Midbrain (tissue), 1 donor: ENCODE data around the gene PGA5.
"Not testable (repeated sequence)": the region's sequence is repeated elsewhere in the genome, so short reads cannot be mapped to it uniquely, and the experiment has no call there.

Source experiments
- DNase-seq: peaks from one replicate; lab custom pipeline; 2025; lab: John Stamatoyannopoulos, UW

The PGA5 gene

DNA sequence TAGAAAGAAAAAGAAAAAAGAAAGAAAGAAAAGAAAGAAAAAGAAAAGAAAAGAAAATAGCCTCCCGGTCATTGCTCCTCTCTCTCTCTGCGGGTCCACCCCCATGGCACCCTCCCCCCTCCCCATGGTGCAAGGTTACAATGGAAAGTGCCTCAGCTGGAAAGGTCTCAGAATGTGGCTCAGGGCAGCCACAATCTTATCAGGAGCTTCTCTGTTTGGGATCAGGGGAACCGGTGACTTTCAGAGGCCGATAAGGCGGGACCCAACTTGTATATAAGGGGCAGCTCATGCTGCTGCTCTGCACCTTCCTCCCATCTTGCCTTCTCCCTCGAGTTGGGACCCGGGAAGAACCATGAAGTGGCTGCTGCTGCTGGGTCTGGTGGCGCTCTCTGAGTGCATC is at the start of gene PGA5:
Gene PGA5, plus strand, starts transcription at position 301 of the 400 bp plus-strand sequence. Its CDS starts 52 bp downstream, at position 353.
- not testable (repeated sequence) for DNase-seq

GRCh38 chr11:61193596-61193995 is 47.4 kb upstream of the PGA5 start:
- no peak for DNase-seq

DNA sequence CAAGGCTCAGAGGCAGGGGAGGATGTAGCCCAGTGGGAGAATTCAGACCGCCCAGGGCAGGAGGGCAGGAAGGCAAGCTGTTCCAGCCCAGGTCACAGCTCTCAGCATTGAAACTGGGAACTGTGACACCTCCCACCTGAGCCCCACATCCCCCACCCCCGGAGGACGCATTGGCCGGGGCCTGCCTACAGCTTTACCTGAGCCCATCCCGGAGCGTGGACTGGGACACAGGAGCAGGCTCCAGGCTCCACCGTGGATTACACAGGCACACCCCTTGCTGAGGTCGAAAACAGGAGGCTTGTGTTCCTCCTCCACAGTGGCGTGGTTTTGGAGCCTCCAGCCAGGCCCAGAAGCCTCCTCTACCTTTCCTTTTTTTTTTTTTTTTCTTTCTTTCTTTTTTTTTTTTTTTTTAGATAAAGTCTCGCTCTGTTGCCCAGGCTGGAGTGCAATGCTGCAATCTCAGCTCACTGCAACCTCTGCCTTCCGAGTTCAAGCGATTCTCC is 46.8 kb upstream of the PGA5 start:
- DNase-seq = no peak

DNA sequence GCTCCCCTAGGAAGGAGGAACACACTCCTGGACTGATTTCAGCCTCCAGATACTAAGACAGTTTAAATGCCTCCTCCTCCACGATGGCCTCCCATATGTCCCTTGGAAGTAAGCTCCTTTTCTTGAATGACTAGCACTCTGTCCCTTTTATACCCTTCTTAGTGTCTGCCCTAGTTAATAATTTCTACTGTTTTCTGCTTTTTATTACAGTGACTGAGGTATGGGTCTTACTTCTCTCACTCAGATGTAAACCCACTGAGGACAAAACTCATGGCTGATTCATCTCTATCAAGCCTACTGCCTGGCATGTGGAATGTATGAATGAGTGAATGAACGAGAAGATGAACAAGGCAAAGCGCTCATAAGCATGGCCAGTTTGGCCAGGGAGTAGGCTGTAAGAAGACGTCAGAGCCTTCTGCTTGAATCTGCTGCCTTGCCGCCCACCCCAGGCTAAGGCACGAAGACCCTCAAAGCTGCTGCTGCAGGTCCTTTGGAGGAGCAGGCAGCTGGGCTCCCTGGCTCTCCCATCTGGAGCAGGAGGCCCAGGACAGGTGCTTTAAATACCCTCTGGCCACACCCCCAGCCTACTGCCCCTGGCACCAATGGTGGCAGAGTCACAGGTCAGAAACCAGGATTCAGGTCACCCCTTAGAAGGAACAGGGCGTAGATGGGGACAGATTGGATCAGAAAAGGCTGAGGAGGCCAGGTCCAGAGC is 45.8 kb upstream of the PGA5 start:
- no peak for DNase-seq

- no peak for DNase-seq
Measured at GRCh38 chr11:61195719-61196118, 45.3 kb upstream of the PGA5 start.

- no peak for DNase-seq
Measured at GRCh38 chr11:61198361-61198760, 42.6 kb upstream of the PGA5 start.

GRCh38 chr11:61198948-61199523 is 41.9 kb upstream of the PGA5 start:
- DNase-seq = no peak

DNA sequence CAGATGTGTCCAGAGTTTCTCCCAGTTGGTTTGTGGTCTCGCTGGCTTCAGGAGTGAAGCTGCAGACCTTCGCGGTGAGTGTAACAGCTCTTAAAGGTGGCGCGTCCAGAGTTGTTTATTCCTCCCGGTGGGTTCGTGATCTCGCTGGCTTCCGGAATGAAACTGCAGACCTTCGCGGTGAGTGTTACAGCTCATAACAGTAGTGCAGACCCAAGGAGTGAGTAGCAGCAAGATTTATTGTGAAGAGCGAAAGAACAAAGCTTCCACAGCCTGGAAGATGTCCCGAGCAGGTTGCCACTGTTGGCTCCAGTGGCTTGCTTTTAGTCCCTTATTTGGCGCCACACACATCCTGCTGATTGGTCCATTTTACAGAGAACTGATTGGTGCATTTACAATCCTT is 39.5 kb upstream of the PGA5 start:
- DNase-seq = no peak

DNA sequence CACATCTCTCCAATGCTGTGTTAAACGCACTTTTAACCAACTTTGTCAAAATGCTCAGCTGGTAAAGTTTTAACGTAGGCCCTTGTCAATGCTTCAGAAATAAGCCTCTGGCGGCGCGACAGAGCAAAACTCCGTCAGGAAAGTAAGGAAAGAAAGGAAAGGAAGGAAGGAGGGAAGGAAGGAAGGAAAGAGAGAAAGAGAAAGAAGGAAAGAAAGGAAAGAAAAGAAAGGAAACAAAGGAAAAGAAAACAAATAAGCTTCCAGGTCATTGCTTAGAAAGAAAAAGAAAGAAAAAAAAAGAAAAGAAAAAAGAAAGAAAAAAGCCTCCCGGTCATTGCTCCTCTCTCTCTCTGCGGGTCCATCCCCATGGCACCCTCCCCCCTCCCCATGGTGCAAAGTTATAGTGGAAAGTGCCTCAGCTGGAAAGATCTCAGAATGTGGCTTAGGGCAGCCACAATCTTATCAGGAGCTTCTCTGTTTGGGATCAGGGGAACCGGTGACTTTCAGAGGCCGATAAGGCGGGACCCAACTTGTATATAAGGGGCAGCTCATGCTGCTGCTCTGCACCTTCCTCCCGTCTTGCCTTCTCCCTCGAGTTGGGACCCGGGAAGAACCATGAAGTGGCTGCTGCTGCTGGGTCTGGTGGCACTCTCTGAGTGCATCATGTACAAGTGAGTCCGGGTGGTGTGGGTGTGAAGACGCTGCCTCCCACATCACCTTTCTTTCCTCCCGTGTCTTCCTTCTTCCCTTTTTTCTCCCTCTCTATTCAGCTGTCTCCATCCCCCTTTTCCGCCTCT is 37.8 kb upstream of the PGA5 start, which contains the start of gene PGA3:
Gene PGA3, plus strand, starts transcription at position 566 of the 797 bp plus-strand sequence. Its CDS starts 50 bp downstream, at position 616.
- DNase-seq = not testable (repeated sequence)

DNA sequence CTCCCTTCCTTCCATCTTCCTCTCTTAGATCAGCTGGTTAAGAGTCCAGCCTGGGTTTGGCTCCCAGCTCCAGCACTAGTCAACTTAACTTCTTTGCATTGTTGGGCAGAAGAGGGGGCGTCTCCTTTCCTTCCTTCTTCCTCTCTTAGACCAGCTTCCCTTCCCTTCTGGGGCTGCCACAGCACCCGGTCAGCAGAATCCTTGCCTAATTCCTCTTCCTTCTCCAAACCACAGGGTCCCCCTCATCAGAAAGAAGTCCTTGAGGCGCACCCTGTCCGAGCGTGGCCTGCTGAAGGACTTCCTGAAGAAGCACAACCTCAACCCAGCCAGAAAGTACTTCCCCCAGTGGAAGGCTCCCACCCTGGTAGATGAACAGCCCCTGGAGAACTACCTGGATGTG is 37.1 kb upstream of the PGA5 start:
- not testable (repeated sequence) for DNase-seq

- DNase-seq = not testable (repeated sequence)
Measured at GRCh38 chr11:61204502-61205059, 36.4 kb upstream of the PGA5 start.

GRCh38 chr11:61207636-61208310 is 33.2 kb upstream of the PGA5 start:
- DNase-seq = not testable (repeated sequence)

- not testable (repeated sequence) for DNase-seq
Measured at GRCh38 chr11:61210629-61211028, 30.3 kb upstream of the PGA5 start.

DNA sequence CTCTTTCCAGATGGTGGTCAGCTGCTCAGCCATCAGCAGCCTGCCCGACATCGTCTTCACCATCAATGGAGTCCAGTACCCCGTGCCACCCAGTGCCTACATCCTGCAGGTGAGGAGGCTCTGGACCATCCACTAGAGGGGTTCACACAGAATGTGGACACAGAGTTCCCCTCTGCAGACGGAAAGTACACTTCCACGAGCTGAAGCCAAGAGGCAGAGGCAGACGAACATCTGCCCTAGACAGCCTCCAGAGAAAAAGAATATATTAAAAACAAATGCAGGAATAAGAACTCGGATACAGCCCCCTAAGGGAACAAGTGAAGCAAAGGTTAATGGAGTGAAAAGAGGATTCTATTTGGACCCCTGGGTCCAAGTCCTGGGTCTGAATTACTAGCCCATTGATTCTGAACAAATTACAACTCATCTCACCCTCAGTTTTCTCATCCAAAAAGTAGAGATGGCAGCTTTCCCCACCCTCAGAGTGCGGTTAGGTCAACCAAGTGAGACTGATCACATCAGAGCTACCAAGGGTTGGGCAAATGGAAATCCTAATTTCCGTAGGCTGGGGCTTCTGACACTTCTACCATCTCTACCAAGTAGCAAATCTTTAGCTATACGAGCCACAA is 29.5 kb upstream of the PGA5 start:
- not testable (repeated sequence) for DNase-seq

- not testable (repeated sequence) for DNase-seq
Measured at GRCh38 chr11:61212202-61212601, 28.8 kb upstream of the PGA5 start.

DNA sequence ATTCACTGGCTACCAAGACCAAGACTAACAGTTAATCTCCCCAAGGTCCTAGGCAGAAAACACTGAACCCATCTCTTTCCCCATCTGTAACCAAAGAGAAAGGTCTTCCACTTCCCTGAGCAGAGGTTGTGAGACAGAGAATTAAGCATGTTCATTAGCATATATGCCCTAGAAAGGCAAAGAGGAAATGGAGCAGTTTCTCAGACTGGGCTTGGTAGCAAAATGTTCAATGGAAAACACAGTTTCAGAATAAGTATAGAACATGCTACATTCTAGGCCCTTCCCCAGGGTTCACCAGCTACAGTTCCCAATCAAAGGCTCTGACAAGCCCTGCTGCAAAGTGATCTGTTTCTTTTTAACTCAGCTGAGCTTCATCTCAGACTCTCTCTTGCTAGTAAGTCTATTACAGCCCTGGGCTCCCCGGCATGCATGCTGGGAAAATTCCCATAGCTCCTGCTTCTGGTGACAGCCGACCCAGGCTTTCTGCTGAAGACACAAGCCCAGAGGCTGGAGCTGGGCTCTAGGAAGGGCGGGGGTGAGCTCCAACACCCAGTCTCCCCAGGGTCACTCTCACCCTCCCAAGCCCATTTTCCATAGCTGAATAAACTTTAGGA is 27.2 kb upstream of the PGA5 start:
- not testable (repeated sequence) for DNase-seq

DNA sequence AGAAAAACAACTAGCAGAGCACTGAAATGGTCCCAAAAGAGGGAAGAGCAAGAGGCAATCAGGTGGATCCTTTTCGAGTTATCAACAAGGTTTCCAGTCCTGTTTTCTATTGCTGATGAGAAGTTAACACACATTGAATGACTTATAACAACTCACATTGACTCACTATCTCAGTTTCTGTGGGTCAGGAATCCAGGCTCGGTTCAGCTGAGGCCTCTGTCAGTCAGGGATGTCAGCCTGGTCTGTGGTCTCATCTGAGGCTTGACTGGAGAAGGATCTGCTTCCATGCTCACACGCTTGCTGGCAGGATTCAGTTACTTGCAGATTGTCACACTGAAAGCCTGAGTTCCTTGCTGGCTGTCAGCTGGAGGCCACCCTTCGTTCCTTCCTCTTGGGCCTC is 22.7 kb upstream of the PGA5 start:
- not testable (repeated sequence) for DNase-seq

- DNase-seq = not testable (repeated sequence)
Measured at GRCh38 chr11:61219016-61219415, 22.0 kb upstream of the PGA5 start.

GRCh38 chr11:61222047-61222446 is 18.9 kb upstream of the PGA5 start, which contains the start of gene PGA4:
Gene PGA4, plus strand, starts transcription at chr11:61222347. Its CDS starts 54 bp downstream, at chr11:61222401.
- DNase-seq = not testable (repeated sequence)

DNA sequence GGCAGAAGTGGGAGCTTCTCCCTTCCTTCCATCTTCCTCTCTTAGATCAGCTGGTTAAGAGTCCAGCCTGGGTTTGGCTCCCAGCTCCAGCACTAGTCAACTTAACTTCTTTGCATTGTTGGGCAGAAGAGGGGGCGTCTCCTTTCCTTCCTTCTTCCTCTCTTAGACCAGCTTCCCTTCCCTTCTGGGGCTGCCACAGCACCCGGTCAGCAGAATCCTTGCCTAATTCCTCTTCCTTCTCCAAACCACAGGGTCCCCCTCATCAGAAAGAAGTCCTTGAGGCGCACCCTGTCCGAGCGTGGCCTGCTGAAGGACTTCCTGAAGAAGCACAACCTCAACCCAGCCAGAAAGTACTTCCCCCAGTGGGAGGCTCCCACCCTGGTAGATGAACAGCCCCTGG is 18.3 kb upstream of the PGA5 start:
- not testable (repeated sequence) for DNase-seq
